Suppressor macrophage treated with lipopolysaccharide for 1 hour (primary cell): Measurements from ENCODE around the gene SLC35A3.

Source experiments
- DNase-seq, 3 donors: peaks; one replicate each; pipeline ENCODE4 v3.0.0-alpha.2; 2020 to 2022

SLC35A3 gene

GRCh38 chr1:100036718-100037655 is 67.2 kb downstream of the SLC35A3 start:
- DNase-seq: peak; percentile 21 to 52 (median 35)

GRCh38 chr1:100037656-100037926 is 67.8 kb downstream of the SLC35A3 start:
- no peak for DNase-seq

- peak; percentile 93 to 98 (median 97) for DNase-seq
Measured at GRCh38 chr1:100037927-100038659, 68.3 kb downstream of the SLC35A3 start.

- DNase-seq: peak; percentile 71 to 89 (median 88)
Measured at GRCh38 chr1:100038660-100039287, 69.0 kb downstream of the SLC35A3 start.

GRCh38 chr1:100039591-100039990 is 69.8 kb downstream of the SLC35A3 start:
- peak in 2 of 3 donors; percentile 47 to 49 for DNase-seq

- peak in 1 of 3 donors; percentile 40 for DNase-seq
Measured at GRCh38 chr1:100045206-100045605, 75.4 kb downstream of the SLC35A3 start.

- peak in 1 of 3 donors; percentile 25 for DNase-seq
Measured at GRCh38 chr1:100047235-100047708, 77.5 kb downstream of the SLC35A3 start.

- no peak for DNase-seq
Measured at GRCh38 chr1:100050139-100050538, 80.3 kb downstream of the SLC35A3 start.

GRCh38 chr1:100051401-100051800 is 81.6 kb downstream of the SLC35A3 start:
- DNase-seq: peak; percentile 26 to 75 (median 70)

GRCh38 chr1:100051893-100052292 is 82.1 kb downstream of the SLC35A3 start:
- DNase-seq: no peak

GRCh38 chr1:100053119-100053518 is 83.3 kb downstream of the SLC35A3 start:
- no peak for DNase-seq

- no peak for DNase-seq
Measured at GRCh38 chr1:100053727-100054126, 83.9 kb downstream of the SLC35A3 start.

- no peak for DNase-seq
Measured at GRCh38 chr1:100061681-100062080, 91.9 kb downstream of the SLC35A3 start.

- peak; percentile 62 to 70 (median 67) for DNase-seq
Measured at GRCh38 chr1:100065183-100065968, 95.6 kb downstream of the SLC35A3 start.

- no peak for DNase-seq
Measured at GRCh38 chr1:100065969-100066227, 96.1 kb downstream of the SLC35A3 start.

GRCh38 chr1:100070201-100070939 is 100.6 kb downstream of the SLC35A3 start:
- DNase-seq: peak in 1 of 3 donors; percentile 17

- no peak for DNase-seq
Measured at GRCh38 chr1:100073531-100073930, 103.7 kb downstream of the SLC35A3 start.

- DNase-seq: no peak
Measured at GRCh38 chr1:100074604-100075395, 105.0 kb downstream of the SLC35A3 start.

GRCh38 chr1:100075773-100076172 is 106.0 kb downstream of the SLC35A3 start:
- DNase-seq: peak; percentile 46 to 62 (median 59)

GRCh38 chr1:100076319-100076718 is 106.5 kb downstream of the SLC35A3 start:
- no peak for DNase-seq

GRCh38 chr1:100076744-100077143 is 106.9 kb downstream of the SLC35A3 start:
- DNase-seq: no peak
